ENCODE data around the gene SLC7A1.

- no peak for TF ChIP-seq POLR2A (IDR thresholded peaks at IDR 0.05)
- TF ChIP-seq CTCF (IDR thresholded peaks at IDR 0.05): no peak
Measured at GRCh38 chr13:29464105-29464679, 131.3 kb downstream of the SLC7A1 start.
